ENCODE data around the gene MMS22L. TPM values are rescaled to one million over a fixed set of nuclear protein-coding genes. Genes with fewer than 3 reads are reported as not detected.

MMS22L gene
- total RNA-seq, 1 donor from 2014 or later, result 17.9 TPM

- intact Hi-C loops (cut with micrococcal nuclease), result no loop called here
- Mint-ChIP-seq H3K27ac (no peak overlapping the region), H3K4me1 (no peaks in the 10 kb centered on the region), H3K36me3 (ENCODE audit: low read depth) (peaks cover 34% of the 10 kb centered on the region), H3K27me3 (no peaks in the 10 kb centered on the region), H3K9me3 (peaks cover 8% of the 10 kb centered on the region), H3K4me3 (no peak overlapping the region)
- DNase-seq (no peak), ATAC-seq (ENCODE audit: low read depth) (no peak)
- POLR2A ChIA-PET, result no interaction called here
- CTCF ChIA-PET, result no interaction called here
- no peak for TF ChIP-seq CTCF (IDR thresholded peaks at IDR 0.05)
Measured at GRCh38 chr6:97240222-97240621, 42.8 kb downstream of the MMS22L start.

GRCh38 chr6:97231911-97232310 is 51.1 kb downstream of the MMS22L start:
- intact Hi-C loops (cut with micrococcal nuclease), result no loop called here
- H3K9me3 Mint-ChIP-seq, result no peaks in the 10 kb centered on the region
- ATAC-seq (ENCODE audit: low read depth) (no peak), DNase-seq (no peak)
- H3K27ac Mint-ChIP-seq, result no peak overlapping the region
- peaks cover 34% of the 10 kb centered on the region for H3K36me3 Mint-ChIP-seq (ENCODE audit: low read depth)
- no peaks in the 10 kb centered on the region for H3K27me3 Mint-ChIP-seq
- POLR2A ChIA-PET, result no interaction called here
- CTCF ChIA-PET, result no interaction called here
- TF ChIP-seq CTCF (IDR thresholded peaks at IDR 0.05), result no peak
- no peaks in the 10 kb centered on the region for H3K4me1 Mint-ChIP-seq
- no peak overlapping the region for H3K4me3 Mint-ChIP-seq

GRCh38 chr6:97222903-97223302 is 60.1 kb downstream of the MMS22L start:
- POLR2A ChIA-PET, result no interaction called here
- intact Hi-C loops (cut with micrococcal nuclease), result no loop called here
- no peaks in the 10 kb centered on the region for H3K4me1 Mint-ChIP-seq

GRCh38 chr6:97218912-97219311 is 64.1 kb downstream of the MMS22L start:
- CTCF ChIA-PET, result interaction anchor here (1.0 kb wide), 1 partner anchor 9 kb away, joined by 3 read pairs; no protein-coding TSS in a partner anchor
- ATAC-seq (ENCODE audit: low read depth), result no peak
- no peak for TF ChIP-seq CTCF (IDR thresholded peaks at IDR 0.05)

More at GRCh38 chr6:97222903-97223302, 60.1 kb downstream of the MMS22L start:
- DNase-seq (no peak), ATAC-seq (ENCODE audit: low read depth) (no peak)
- peaks cover 8% of the 10 kb centered on the region for H3K36me3 Mint-ChIP-seq (ENCODE audit: low read depth)
- H3K4me3 Mint-ChIP-seq, result no peak overlapping the region
- no peak for TF ChIP-seq CTCF (IDR thresholded peaks at IDR 0.05)
- H3K9me3 Mint-ChIP-seq, result no peaks in the 10 kb centered on the region
- no peak overlapping the region for H3K27ac Mint-ChIP-seq
- CTCF ChIA-PET, result no interaction called here
- H3K27me3 Mint-ChIP-seq, result no peaks in the 10 kb centered on the region

GRCh38 chr6:97215157-97215769 is 67.8 kb downstream of the MMS22L start:
- intact Hi-C loops (cut with micrococcal nuclease), result loop anchor here (1.0 kb wide), 1 partner anchor 179 kb away; no protein-coding TSS in a partner anchor
- POLR2A ChIA-PET, result no interaction called here
- Mint-ChIP-seq H3K4me3 (no peak overlapping the region), H3K36me3 (ENCODE audit: low read depth) (peaks cover 2% of the 10 kb centered on the region), H3K4me1 (no peaks in the 10 kb centered on the region), H3K9me3 (no peaks in the 10 kb centered on the region), H3K27me3 (no peaks in the 10 kb centered on the region), H3K27ac (no peak overlapping the region)
- DNase-seq, result no peak
- no peak for TF ChIP-seq CTCF (IDR thresholded peaks at IDR 0.05)
- CTCF ChIA-PET, result interaction anchor here (1.6 kb wide), 1 partner anchor 179 kb away, joined by 4 read pairs; no protein-coding TSS in a partner anchor
- no peak for ATAC-seq (ENCODE audit: low read depth)

More at GRCh38 chr6:97218912-97219311, 64.1 kb downstream of the MMS22L start:
- no peak overlapping the region for H3K27ac Mint-ChIP-seq
- no peak overlapping the region for H3K4me3 Mint-ChIP-seq
- no peak for DNase-seq
- no peaks in the 10 kb centered on the region for H3K27me3 Mint-ChIP-seq
- no peaks in the 10 kb centered on the region for H3K9me3 Mint-ChIP-seq
- H3K4me1 Mint-ChIP-seq, result no peaks in the 10 kb centered on the region
- POLR2A ChIA-PET, result no interaction called here
- intact Hi-C loops (cut with micrococcal nuclease), result no loop called here
- no peaks in the 10 kb centered on the region for H3K36me3 Mint-ChIP-seq (ENCODE audit: low read depth)
